IMR-90 (cell line): ENCODE measurements around the gene DGLUCY. TPM values are rescaled to one million over a fixed set of nuclear protein-coding genes. Genes with fewer than 3 reads are reported as not detected.

Source experiments
- ATAC-seq: fragments of 200-7000 bp; cut with Tn5 transposase; 2 replicates; pipeline ENCODE4 v1.9.1; 2020; ENCODE audit warnings: low read depth, mild to moderate bottlenecking, moderate library complexity
- BruUV-seq: library from RNA; stranded (reverse); fragments of 400-500 nt; replicated peaks from 2 replicates; lab custom pipeline; 2021; lab: Mats Ljungman, UMichigan
- CTCF ChIA-PET: fragments of 300-600 bp; formaldehyde crosslinking; extraction: SDS; loops from one replicate; lab custom pipeline; 2021; ENCODE audit warnings: antibody characterized with exemption; lab: Yijun Ruan, JAX
- POLR2A ChIA-PET: fragments of 300-600 bp; sonication (Branson Sonifier 250); formaldehyde crosslinking; loops from one replicate; lab custom pipeline; 2022; ENCODE audit warnings: antibody characterized with exemption; ENCODE audit not compliant: unreplicated experiment; lab: Charles Lee
- DNase-seq: peaks from one replicate; pipeline ENCODE4 v3.0.0; 2013
- H2AFZ ChIP-seq: replicated peaks from 2 replicates; pipeline ENCODE3; 2013; ENCODE audit warnings: low read length, mild to moderate bottlenecking; ENCODE audit not compliant: poor library complexity
- H2AK5ac ChIP-seq: 2 replicates; pipeline ENCODE4 v1.6.1; 2013; ENCODE audit warnings: low read depth, low read length, inconsistent platforms
- H2AK9ac ChIP-seq: replicated peaks from 2 replicates; pipeline ENCODE3; 2013; ENCODE audit warnings: mild to moderate bottlenecking, low read depth, low read length, moderate library complexity; ENCODE audit not compliant: poor library complexity
- H2BK120ac ChIP-seq: 2 replicates; pipeline ENCODE4 v1.6.1; 2013; ENCODE audit warnings: low read depth, low read length, inconsistent platforms
- H2BK15ac ChIP-seq: 3 replicates; pipeline ENCODE4 v1.6.1; 2013; ENCODE audit warnings: low read depth, low read length, inconsistent platforms
- H2BK20ac ChIP-seq: 2 replicates; pipeline ENCODE4 v1.6.1; 2013; ENCODE audit warnings: low read depth, mild to moderate bottlenecking, inconsistent platforms, low read length, moderate library complexity
- H2BK5ac ChIP-seq: 2 replicates; pipeline ENCODE4 v1.6.1; 2013; ENCODE audit warnings: mild to moderate bottlenecking, low read depth, low read length, inconsistent platforms; ENCODE audit not compliant: poor library complexity, severe bottlenecking
- H3K14ac ChIP-seq: replicated peaks from 2 replicates; pipeline ENCODE4 v1.6.1; 2013; ENCODE audit warnings: low read depth, low read length, inconsistent platforms
- H3K18ac ChIP-seq: 2 replicates; pipeline ENCODE4 v1.6.1; 2013; ENCODE audit warnings: low read depth, low read length, control low read depth
- H3K23ac ChIP-seq: 2 replicates; pipeline ENCODE4 v1.6.1; 2013; ENCODE audit warnings: low read depth, low read length, inconsistent platforms
- H3K27ac ChIP-seq: 2 replicates; pipeline ENCODE4 v1.5.1; 2013; ENCODE audit warnings: mild to moderate bottlenecking, control low read depth, low read length; ENCODE audit not compliant: insufficient read depth
- H3K27me3 ChIP-seq: 2 replicates; pipeline ENCODE4 v1.6.1; 2013; ENCODE audit warnings: low read length; ENCODE audit not compliant: control insufficient read depth, insufficient read depth
- H3K36me3 ChIP-seq: 2 replicates; pipeline ENCODE4 v1.6.1; 2013; ENCODE audit warnings: low read length, mixed read lengths; ENCODE audit not compliant: control insufficient read depth, insufficient read depth
- H3K4ac ChIP-seq: 2 replicates; pipeline ENCODE4 v1.6.1; 2013; ENCODE audit warnings: low read depth, low read length, inconsistent platforms
- H3K4me1 ChIP-seq: 2 replicates; pipeline ENCODE4 v1.6.1; 2013; ENCODE audit warnings: low read length, mixed read lengths; ENCODE audit not compliant: control insufficient read depth, insufficient read depth
- H3K4me2 ChIP-seq: 2 replicates; pipeline ENCODE4 v1.6.1; 2013; ENCODE audit warnings: low read depth, mild to moderate bottlenecking, control low read depth, low read length, moderate library complexity
- H3K4me3 ChIP-seq: 2 replicates; pipeline ENCODE4 v1.5.1; 2013; ENCODE audit warnings: low read depth, mild to moderate bottlenecking, control low read depth, low read length, moderate library complexity; ENCODE audit not compliant: insufficient read depth
- H3K56ac ChIP-seq: 2 replicates; pipeline ENCODE4 v1.6.1; 2013; ENCODE audit warnings: low read length, inconsistent platforms; ENCODE audit not compliant: insufficient read depth; ENCODE audit errors: extremely low read depth
- H3K79me1 ChIP-seq, 2 experiments: 2 replicates each; pipeline ENCODE4 v1.6.1; 2013; ENCODE audit warnings: low read length in 2 of 2, inconsistent platforms in 1 of 2, low read depth in 1 of 2
- H3K9ac ChIP-seq: 2 replicates; pipeline ENCODE4 v1.6.1; 2013; ENCODE audit warnings: low read depth, low read length, control low read depth
- H3K9me1 ChIP-seq: 2 replicates; pipeline ENCODE4 v1.6.1; 2013; ENCODE audit warnings: low read length, inconsistent platforms; ENCODE audit not compliant: insufficient read depth
- H3K9me3 ChIP-seq: 2 replicates; pipeline ENCODE4 v1.6.1; 2013; ENCODE audit warnings: low read length; ENCODE audit not compliant: control insufficient read depth, insufficient read depth
- H4K20me1 ChIP-seq: 2 replicates; pipeline ENCODE4 v1.6.1; 2013; ENCODE audit warnings: low read length, inconsistent platforms; ENCODE audit not compliant: insufficient read depth
- H4K5ac ChIP-seq: 2 replicates; pipeline ENCODE4 v1.6.1; 2013; ENCODE audit warnings: mild to moderate bottlenecking, low read depth, low read length, control low read depth
- H4K8ac ChIP-seq, 2 experiments: 2 replicates each; pipeline ENCODE4 v1.6.1; 2013; ENCODE audit warnings: low read depth in 2 of 2, low read length in 2 of 2, control low read depth in 1 of 2, inconsistent platforms in 1 of 2
- H4K91ac ChIP-seq: 2 replicates; pipeline ENCODE4 v1.6.1; 2013; ENCODE audit warnings: low read depth, low read length, inconsistent platforms; ENCODE audit not compliant: insufficient read depth
- BHLHE40 ChIP-seq: fragments of 150-350 bp; IDR thresholded peaks from 2 replicates; pipeline ENCODE4 v1.6.1; 2016; ENCODE audit warnings: mild to moderate bottlenecking, low read depth, low read length
- CEBPB ChIP-seq: IDR thresholded peaks from 2 replicates; pipeline ENCODE4 v1.6.1; 2012; ENCODE audit warnings: low read depth, low read length, improper control_type of control experiment
- MXI1 ChIP-seq: IDR thresholded peaks from 2 replicates; pipeline ENCODE4 v1.6.1; 2012; ENCODE audit warnings: low read depth, mild to moderate bottlenecking, low read length, moderate library complexity, borderline replicate concordance
- NFE2L2 ChIP-seq: fragments of 150-350 bp; IDR thresholded peaks from 2 replicates; pipeline ENCODE4 v1.6.1; 2016; ENCODE audit warnings: low read depth, mild to moderate bottlenecking, low read length
- RAD21 ChIP-seq: IDR thresholded peaks from 2 replicates; pipeline ENCODE4 v1.6.1; 2012; ENCODE audit warnings: low read length, improper control_type of control experiment
- RFX5 ChIP-seq: IDR thresholded peaks from 2 replicates; pipeline ENCODE4 v1.8.0; 2012; ENCODE audit warnings: low read depth, mild to moderate bottlenecking, low read length, moderate library complexity
- SMC3 ChIP-seq: fragments of 150-350 bp; IDR thresholded peaks from 2 replicates; pipeline ENCODE4 v1.6.1; 2016; ENCODE audit warnings: low read depth, mild to moderate bottlenecking, antibody characterized with exemption, low read length, moderate library complexity
- WGBS, 2 experiments: methylation state at CpG; one replicate each; pipeline versions ENCODE4 v1.1.5 to v1.1.7; 2013; ENCODE audit warnings: missing lambda C conversion rate in 2 of 2; ENCODE audit not compliant: insufficient read length in 1 of 2; ENCODE audit errors: extremely low coverage in 2 of 2; 5-methylcytosine and 5-hydroxymethylcytosine counted together
- dilution Hi-C: fragments of 300-500 bp; cut with HindIII; formaldehyde crosslinking; loops from one replicate; pipeline ENCODE4 v1.14.3; 2018; ENCODE audit warnings: low sequenced_read_pairs; ENCODE audit not compliant: unreplicated experiment
- in situ Hi-C: fragments of 300-500 bp; cut with MboI; formaldehyde crosslinking; loops from 3 replicates; pipeline ENCODE4 v1.14.3; 2019; ENCODE audit warnings: low sequenced_read_pairs, inconsistent platforms, mixed read lengths
- intact Hi-C: fragments of 100-400 bp; cut with micrococcal nuclease; formaldehyde crosslinking; loops from 2 replicates; pipeline ENCODE4 v1.10.0; 2022
- polyA plus RNA-seq, 3 experiments: library from polyadenylated mRNA; depleted of rRNA; stranded (reverse); fragments of >200 nt; gene quantifications; 2 replicates each; pipeline ENCODE4 v1.2.3, GENCODE V29; 2012; ENCODE audit warnings: low replicate concordance in 1 of 3
- total RNA-seq: library from RNA; depleted of rRNA; stranded (reverse); fragments of >200 nt; gene quantifications from 2 replicates; pipeline ENCODE4 v1.2.3, GENCODE V29; 2012
- TF ChIP-seq, protein P1 (sequence below): fragments of 150-350 bp; IDR thresholded peaks from 2 replicates; pipeline ENCODE4 v1.6.1; 2017; ENCODE audit warnings: mild to moderate bottlenecking, antibody characterized with exemption, low read length, low read depth

DGLUCY gene
- total and polyA plus RNA-seq, 2 of the 4 experiments (the other 2 are of a cell fraction), result 8.5 to 13.3 TPM

DNA sequence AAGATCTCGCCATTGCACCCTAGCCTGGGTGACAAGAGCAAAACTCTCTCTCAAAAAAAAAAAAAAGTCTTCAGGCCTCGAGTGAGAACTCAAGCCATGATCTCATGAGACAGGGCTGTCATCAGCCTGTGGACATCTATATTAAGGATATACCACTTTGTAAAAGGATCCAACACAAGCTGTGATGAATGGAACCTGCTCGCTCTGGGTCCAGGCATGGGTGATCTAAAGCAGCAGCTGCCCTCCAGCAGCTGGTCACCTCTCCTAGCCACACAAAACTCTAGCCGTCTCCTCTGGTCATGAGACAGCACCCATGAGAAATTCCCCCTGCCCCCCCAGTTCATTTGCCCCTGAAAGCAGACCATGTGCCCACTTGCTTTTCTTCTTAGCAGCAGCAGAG lies 19.1 kb upstream of the DGLUCY start:
- no CpG with 5 or more reads among the region's 4 CpGs for WGBS, 2 experiments
- H3K4me3 ChIP-seq, result no peak overlapping the region
- H4K5ac ChIP-seq, result no peak overlapping the region
- BruUV-seq, result no TSS peak
- H3K18ac ChIP-seq, result no peak overlapping the region
- H2BK5ac ChIP-seq, result no peak overlapping the region
- no peak for TF ChIP-seq RFX5
- no peak for TF ChIP-seq MXI1
- no peak for TF ChIP-seq CEBPB
- TF ChIP-seq BHLHE40, result no peak
- TF ChIP-seq NFE2L2, result no peak
- no peak for TF ChIP-seq RAD21
- TF ChIP-seq SMC3, result no peak
- TF ChIP-seq, protein P1, sequence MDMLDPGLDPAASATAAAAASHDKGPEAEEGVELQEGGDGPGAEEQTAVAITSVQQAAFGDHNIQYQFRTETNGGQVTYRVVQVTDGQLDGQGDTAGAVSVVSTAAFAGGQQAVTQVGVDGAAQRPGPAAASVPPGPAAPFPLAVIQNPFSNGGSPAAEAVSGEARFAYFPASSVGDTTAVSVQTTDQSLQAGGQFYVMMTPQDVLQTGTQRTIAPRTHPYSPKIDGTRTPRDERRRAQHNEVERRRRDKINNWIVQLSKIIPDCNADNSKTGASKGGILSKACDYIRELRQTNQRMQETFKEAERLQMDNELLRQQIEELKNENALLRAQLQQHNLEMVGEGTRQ, result no peak
- ChIA-PET POLR2A (no interaction called here), CTCF (interaction anchor here (0.6 kb wide), 1 partner anchor 36 kb away, joined by 3 read pairs; no protein-coding TSS in a partner anchor)
- H2AFZ ChIP-seq, result no peak overlapping the region
- DNase-seq, result no peak
- H3K4me2 ChIP-seq, result no peak overlapping the region
- no peaks in the 10 kb centered on the region; the same call in 1 of the 2 replicates for H4K20me1 ChIP-seq
- H3K23ac ChIP-seq, result no peak overlapping the region
- in situ Hi-C loops, result no loop called here
- ATAC-seq, result no peak
- no peak overlapping the region for H3K14ac ChIP-seq
- H3K9me3 ChIP-seq, result no peaks in the 10 kb centered on the region
- H3K27me3 ChIP-seq, result peaks cover 9% of the 10 kb centered on the region
- no peak overlapping the region for H2BK20ac ChIP-seq
- no peak overlapping the region for H3K56ac ChIP-seq
- no peak overlapping the region for H2AK9ac ChIP-seq
- no peaks in the 10 kb centered on the region for H3K9me1 ChIP-seq
- H2BK120ac ChIP-seq, result no peak overlapping the region
- H3K4ac ChIP-seq, result no peak overlapping the region
- H4K8ac ChIP-seq, result no peak overlapping the region
- H2BK15ac ChIP-seq, result no peak overlapping the region
- no peaks in the 10 kb centered on the region for H3K4me1 ChIP-seq
- dilution Hi-C loops, result no loop called here
- H3K36me3 ChIP-seq, result no peaks in the 10 kb centered on the region
- H3K79me1 ChIP-seq, result no peaks in the 10 kb centered on the region
- H4K91ac ChIP-seq, result no peak overlapping the region
- H3K9ac ChIP-seq, result no peak overlapping the region
- intact Hi-C loops, result no loop called here
- H3K27ac ChIP-seq, result no peak overlapping the region
- H2AK5ac ChIP-seq, result no peak overlapping the region
